ENCODE results near the gene CRIP1.

CRIP1 gene

GRCh38 chr14:105465209-105466031 is 21.3 kb upstream of the CRIP1 start:
- H3K9ac ChIP-seq (ENCODE audit: low read length in 2 of 2) = no peak overlapping the region
- peaks cover 17 to 29% of the 10 kb centered on the region in 2 donors for H3K36me3 ChIP-seq (ENCODE audit: control insufficient read depth in 2 of 2, insufficient read depth in 2 of 2, low read length in 2 of 2)
- no peaks in the 10 kb centered on the region for H3K27me3 ChIP-seq (ENCODE audit: control insufficient read depth in 1 of 2, insufficient read depth in 2 of 2, low read length in 2 of 2)
- H3K27ac ChIP-seq (ENCODE audit: low read length) = no peak overlapping the region
- peaks cover 15% of the 10 kb centered on the region for H3K4me1 ChIP-seq (ENCODE audit: control insufficient read depth, insufficient read depth, low read length)
- H3K9me3 ChIP-seq (ENCODE audit: control insufficient read depth in 2 of 2, low read length in 2 of 2) = no peaks in the 10 kb centered on the region
- H3K4me3 ChIP-seq (ENCODE audit: low read length in 2 of 2) = no peak overlapping the region

GRCh38 chr14:105466531-105467248 is 20.0 kb upstream of the CRIP1 start:
- H3K27me3 ChIP-seq (ENCODE audit: control insufficient read depth in 1 of 2, insufficient read depth in 2 of 2, low read length in 2 of 2) = no peaks in the 10 kb centered on the region
- peaks cover 12 to 18% of the 10 kb centered on the region in 2 donors for H3K36me3 ChIP-seq (ENCODE audit: control insufficient read depth in 2 of 2, insufficient read depth in 2 of 2, low read length in 2 of 2)
- peaks cover 23% of the 10 kb centered on the region for H3K4me1 ChIP-seq (ENCODE audit: control insufficient read depth, insufficient read depth, low read length)
- H3K9ac ChIP-seq (ENCODE audit: low read length in 2 of 2) = no peak overlapping the region
- no peaks in the 10 kb centered on the region for H3K9me3 ChIP-seq (ENCODE audit: control insufficient read depth in 2 of 2, low read length in 2 of 2)
- H3K27ac ChIP-seq (ENCODE audit: low read length) = no peak overlapping the region
- no peak overlapping the region for H3K4me3 ChIP-seq (ENCODE audit: low read length in 2 of 2)

GRCh38 chr14:105467249-105467941 is 19.3 kb upstream of the CRIP1 start:
- Histone ChIP-seq H3K36me3 (ENCODE audit: control insufficient read depth in 2 of 2, insufficient read depth in 2 of 2, low read length in 2 of 2) (peaks cover 12 to 18% of the 10 kb centered on the region in 2 donors), H3K4me3 (ENCODE audit: low read length in 2 of 2) (no peak overlapping the region), H3K27me3 (ENCODE audit: control insufficient read depth in 1 of 2, insufficient read depth in 2 of 2, low read length in 2 of 2) (no peaks in the 10 kb centered on the region), H3K9me3 (ENCODE audit: control insufficient read depth in 2 of 2, low read length in 2 of 2) (no peaks in the 10 kb centered on the region), H3K4me1 (ENCODE audit: control insufficient read depth, insufficient read depth, low read length) (peaks cover 30% of the 10 kb centered on the region), H3K27ac (ENCODE audit: low read length) (no peak overlapping the region), H3K9ac (ENCODE audit: low read length in 2 of 2) (no peak overlapping the region)

GRCh38 chr14:105467942-105468471 is 18.7 kb upstream of the CRIP1 start:
- H3K4me1 ChIP-seq (ENCODE audit: control insufficient read depth, insufficient read depth, low read length) = peaks cover 36% of the 10 kb centered on the region

GRCh38 chr14:105468621-105469241 is 18.0 kb upstream of the CRIP1 start:
- H3K9me3 ChIP-seq (ENCODE audit: control insufficient read depth in 2 of 2, low read length in 2 of 2) = no peaks in the 10 kb centered on the region
- H3K36me3 ChIP-seq (ENCODE audit: control insufficient read depth in 2 of 2, insufficient read depth in 2 of 2, low read length in 2 of 2) = peaks cover 12% of the 10 kb centered on the region in 2 donors
- no peak overlapping the region for H3K4me3 ChIP-seq (ENCODE audit: low read length in 2 of 2)
- H3K27me3 ChIP-seq (ENCODE audit: control insufficient read depth in 1 of 2, insufficient read depth in 2 of 2, low read length in 2 of 2) = no peaks in the 10 kb centered on the region
- no peak overlapping the region for H3K9ac ChIP-seq (ENCODE audit: low read length in 2 of 2)
- peaks cover 42% of the 10 kb centered on the region for H3K4me1 ChIP-seq (ENCODE audit: control insufficient read depth, insufficient read depth, low read length)
- H3K27ac ChIP-seq (ENCODE audit: low read length) = no peak overlapping the region

More at GRCh38 chr14:105467942-105468471, 18.7 kb upstream of the CRIP1 start:
- no peaks in the 10 kb centered on the region for H3K9me3 ChIP-seq (ENCODE audit: control insufficient read depth in 2 of 2, low read length in 2 of 2)
- H3K27ac ChIP-seq (ENCODE audit: low read length) = no peak overlapping the region
- no peak overlapping the region for H3K4me3 ChIP-seq (ENCODE audit: low read length in 2 of 2)
- peaks cover 12 to 16% of the 10 kb centered on the region in 2 donors for H3K36me3 ChIP-seq (ENCODE audit: control insufficient read depth in 2 of 2, insufficient read depth in 2 of 2, low read length in 2 of 2)
- H3K9ac ChIP-seq (ENCODE audit: low read length in 2 of 2) = no peak overlapping the region
- no peaks in the 10 kb centered on the region for H3K27me3 ChIP-seq (ENCODE audit: control insufficient read depth in 1 of 2, insufficient read depth in 2 of 2, low read length in 2 of 2)

GRCh38 chr14:105469456-105470349 is 17.0 kb upstream of the CRIP1 start:
- Histone ChIP-seq H3K9ac (ENCODE audit: low read length in 2 of 2) (no peak overlapping the region), H3K9me3 (ENCODE audit: control insufficient read depth in 2 of 2, low read length in 2 of 2) (no peaks in the 10 kb centered on the region), H3K4me1 (ENCODE audit: control insufficient read depth, insufficient read depth, low read length) (peaks cover 45% of the 10 kb centered on the region), H3K4me3 (ENCODE audit: low read length in 2 of 2) (no peak overlapping the region), H3K27me3 (ENCODE audit: control insufficient read depth in 1 of 2, insufficient read depth in 2 of 2, low read length in 2 of 2) (no peaks in the 10 kb centered on the region), H3K27ac (ENCODE audit: low read length) (no peak overlapping the region), H3K36me3 (ENCODE audit: control insufficient read depth in 2 of 2, insufficient read depth in 2 of 2, low read length in 2 of 2) (peaks cover 7 to 9% of the 10 kb centered on the region in 2 donors)

GRCh38 chr14:105470350-105471296 is 16.1 kb upstream of the CRIP1 start:
- Histone ChIP-seq H3K4me3 (ENCODE audit: low read length in 2 of 2) (no peak overlapping the region), H3K27me3 (ENCODE audit: control insufficient read depth in 1 of 2, insufficient read depth in 2 of 2, low read length in 2 of 2) (peaks cover 0 to 3% of the 10 kb centered on the region in 2 donors), H3K4me1 (ENCODE audit: control insufficient read depth, insufficient read depth, low read length) (peaks cover 53% of the 10 kb centered on the region), H3K9me3 (ENCODE audit: control insufficient read depth in 2 of 2, low read length in 2 of 2) (no peaks in the 10 kb centered on the region), H3K36me3 (ENCODE audit: control insufficient read depth in 2 of 2, insufficient read depth in 2 of 2, low read length in 2 of 2) (peaks cover 3 to 4% of the 10 kb centered on the region in 2 donors), H3K27ac (ENCODE audit: low read length) (no peak overlapping the region), H3K9ac (ENCODE audit: low read length in 2 of 2) (no peak overlapping the region)

- peaks cover 60% of the 10 kb centered on the region for H3K4me1 ChIP-seq (ENCODE audit: control insufficient read depth, insufficient read depth, low read length)
- H3K4me3 ChIP-seq (ENCODE audit: low read length in 2 of 2) = no peak overlapping the region
- H3K27me3 ChIP-seq (ENCODE audit: control insufficient read depth in 1 of 2, insufficient read depth in 2 of 2, low read length in 2 of 2) = peaks cover 0 to 3% of the 10 kb centered on the region in 2 donors
- H3K9me3 ChIP-seq (ENCODE audit: control insufficient read depth in 2 of 2, low read length in 2 of 2) = no peaks in the 10 kb centered on the region
- peaks cover 3% of the 10 kb centered on the region in 2 donors for H3K36me3 ChIP-seq (ENCODE audit: control insufficient read depth in 2 of 2, insufficient read depth in 2 of 2, low read length in 2 of 2)
- no peak overlapping the region for H3K9ac ChIP-seq (ENCODE audit: low read length in 2 of 2)
- peak overlapping the region; percentile 41 for H3K27ac ChIP-seq (ENCODE audit: low read length)
Measured at GRCh38 chr14:105471297-105471821, 15.3 kb upstream of the CRIP1 start.
